ENCODE results near the gene RAB33B. TPM values are rescaled to one million over a fixed set of nuclear protein-coding genes. Genes with fewer than 3 reads are reported as not detected.

The RAB33B gene
- total and polyA plus RNA-seq, 4 donors: 7.2 to 38.9 (median 8.6) TPM

- Histone ChIP-seq H3K4me1 (ENCODE audit: control insufficient read depth in 4 of 4, insufficient read depth in 4 of 4, low read length in 3 of 4) (peaks cover 0 to 2% (median 0%) of the 10 kb centered on the region in 4 donors), H3K27me3 (ENCODE audit: control insufficient read depth in 4 of 4, insufficient read depth in 4 of 4, low read length in 3 of 4) (no peaks in the 10 kb centered on the region), H3K4me3 (ENCODE audit: low read depth in 1 of 3, low read length in 3 of 3) (no peak overlapping the region), H3K27ac (ENCODE audit: low read depth in 1 of 2, low read length in 2 of 2) (no peak overlapping the region), H3K36me3 (ENCODE audit: control insufficient read depth in 4 of 4, insufficient read depth in 3 of 4, low read depth in 1 of 4, low read length in 3 of 4) (peaks cover 8 to 51% (median 31%) of the 10 kb centered on the region in 4 donors), H3K9me3 (ENCODE audit: control insufficient read depth in 4 of 4, low read length in 3 of 4) (no peaks in the 10 kb centered on the region), H3K9ac (ENCODE audit: low read depth in 1 of 2, low read length in 2 of 2) (no peak overlapping the region)
- TF ChIP-seq RAD21 (IDR thresholded peaks at IDR 0.05) (no peak), MAX (IDR thresholded peaks at IDR 0.05) (no peak), ZBTB33 (IDR thresholded peaks at IDR 0.05) (no peak), SP1 (IDR thresholded peaks at IDR 0.05) (no peak), HNF4A (conservative IDR thresholded peaks at IDR 0.05) (no peak), REST (IDR thresholded peaks at IDR 0.05) (no peak), TAF1 (conservative IDR thresholded peaks at IDR 0.05) (no peak)
- no peak for DNase-seq (ENCODE audit: low spot score)
- WGBS: 83% methylated on average over 4 of the region's 4 CpGs
Measured at GRCh38 chr4:139522457-139522856, 68.5 kb downstream of the RAB33B start.

GRCh38 chr4:139523076-139523475 is 69.2 kb downstream of the RAB33B start:
- Histone ChIP-seq H3K4me3 (ENCODE audit: low read depth in 1 of 3, low read length in 3 of 3) (no peak overlapping the region), H3K27me3 (ENCODE audit: control insufficient read depth in 4 of 4, insufficient read depth in 4 of 4, low read length in 3 of 4) (no peaks in the 10 kb centered on the region), H3K9ac (ENCODE audit: low read depth in 1 of 2, low read length in 2 of 2) (no peak overlapping the region), H3K27ac (ENCODE audit: low read depth in 1 of 2, low read length in 2 of 2) (no peak overlapping the region), H3K36me3 (ENCODE audit: control insufficient read depth in 4 of 4, insufficient read depth in 3 of 4, low read depth in 1 of 4, low read length in 3 of 4) (peaks cover 7 to 50% (median 28%) of the 10 kb centered on the region in 4 donors), H3K9me3 (ENCODE audit: control insufficient read depth in 4 of 4, low read length in 3 of 4) (no peaks in the 10 kb centered on the region), H3K4me1 (ENCODE audit: control insufficient read depth in 4 of 4, insufficient read depth in 4 of 4, low read length in 3 of 4) (peaks cover 0 to 2% (median 0%) of the 10 kb centered on the region in 4 donors)
- no peak for DNase-seq (ENCODE audit: low spot score)
- WGBS: 82% methylated on average over 1 of the region's 1 CpG
- TF ChIP-seq EGR1 (IDR thresholded peaks at IDR 0.05; ENCODE audit: low read depth in 2 of 2) (no peak), JUND (IDR thresholded peaks at IDR 0.05) (no peak), ATF3 (IDR thresholded peaks at IDR 0.05) (no peak), FOXA1 (IDR thresholded peaks at IDR 0.05) (no peak), REST (IDR thresholded peaks at IDR 0.05) (no peak), SP1 (IDR thresholded peaks at IDR 0.05) (no peak), RXRA (IDR thresholded peaks at IDR 0.05) (no peak), YY1 (IDR thresholded peaks at IDR 0.05) (no peak), NR2F2 (IDR thresholded peaks at IDR 0.05) (no peak), TAF1 (conservative IDR thresholded peaks at IDR 0.05) (no peak), ZBTB33 (IDR thresholded peaks at IDR 0.05) (no peak), HNF4G (IDR thresholded peaks at IDR 0.05) (no peak)

Data from liver (tissue), 9 donors.